ENCODE data around the gene MYL5.
A peak's percentile ranks its signal among the peaks of the same experiment; 100 is the strongest.
"Not testable (repeated sequence)": the region's sequence is repeated elsewhere in the genome, so short reads cannot be mapped to it uniquely, and the experiment has no call there.

MYL5 gene

DNA sequence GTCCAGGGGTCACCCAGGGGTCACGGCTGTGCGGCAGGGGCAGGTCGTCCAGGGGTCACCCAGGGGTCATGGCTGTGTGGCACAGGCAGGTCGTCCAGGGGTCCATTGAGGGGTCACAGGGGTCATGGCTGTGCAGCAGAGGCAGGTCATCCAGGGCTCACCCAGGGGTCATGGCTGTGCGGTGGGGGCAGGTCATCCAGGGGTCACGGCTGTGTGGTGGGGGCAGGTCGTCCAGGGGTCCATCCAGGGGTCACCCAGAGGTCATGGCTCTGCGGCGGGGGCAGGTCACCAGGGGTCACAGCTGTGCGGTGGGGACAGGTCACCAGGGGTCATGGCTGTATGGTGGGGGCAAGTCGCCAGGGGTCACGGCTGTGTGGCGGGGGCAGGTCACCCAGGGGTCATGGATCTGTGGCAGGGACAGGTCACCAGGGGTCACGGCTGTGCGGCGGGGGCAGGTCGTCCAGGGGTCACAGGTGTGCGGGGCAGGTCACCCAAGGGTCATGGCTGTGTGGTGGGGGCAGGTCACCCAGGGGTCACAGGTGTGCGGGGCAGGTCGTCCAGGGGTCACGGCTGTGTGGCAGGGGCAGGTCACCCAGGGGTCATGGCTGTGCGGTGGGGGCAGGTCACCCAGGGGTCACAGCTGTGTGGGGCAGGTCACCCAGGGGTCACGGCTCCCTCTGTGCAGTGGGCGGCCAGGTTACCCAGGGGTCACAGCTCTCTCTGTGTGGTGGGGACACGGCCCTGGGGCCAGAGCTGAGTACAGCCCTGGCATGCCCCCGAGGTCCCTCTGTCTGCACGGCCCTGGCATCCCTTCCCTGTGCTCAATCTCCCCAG, 16.3 kb upstream of the MYL5 start:
- DNase-seq, result no peak

- no peak for DNase-seq
Observed at GRCh38 chr4:658681-659667, 15.4 kb upstream of the MYL5 start.

- DNase-seq, result no peak
Observed at GRCh38 chr4:659851-660250, 14.5 kb upstream of the MYL5 start.

GRCh38 chr4:660401-660800, 13.9 kb upstream of the MYL5 start:
- no peak for DNase-seq

- no peak for DNase-seq
Observed at GRCh38 chr4:661231-661630, 13.1 kb upstream of the MYL5 start.

- no peak for DNase-seq
Observed at GRCh38 chr4:661881-662761, 12.2 kb upstream of the MYL5 start.

DNA sequence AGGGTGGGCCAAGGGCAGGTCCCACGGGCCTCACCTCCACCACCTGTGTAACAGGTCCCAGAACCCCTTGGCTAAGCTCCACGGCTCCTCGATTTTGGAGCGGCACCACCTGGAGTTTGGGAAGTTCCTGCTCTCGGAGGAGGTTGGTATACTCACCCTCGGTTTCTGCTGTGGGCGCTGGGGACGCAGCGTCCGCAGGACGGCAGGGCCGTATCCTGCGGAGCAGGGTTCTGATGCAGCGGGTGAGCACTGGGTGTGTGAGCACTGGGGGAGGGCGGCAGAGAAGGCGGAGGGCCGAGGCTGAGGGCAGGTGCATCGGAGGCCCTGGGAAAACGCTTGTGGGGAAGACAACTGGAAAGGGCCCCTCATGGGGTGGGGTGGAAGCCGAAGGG, 11.3 kb upstream of the MYL5 start:
- DNase-seq, result no peak

- peak; percentile 24 for DNase-seq
Observed at GRCh38 chr4:663438-664428, 10.6 kb upstream of the MYL5 start.

DNA sequence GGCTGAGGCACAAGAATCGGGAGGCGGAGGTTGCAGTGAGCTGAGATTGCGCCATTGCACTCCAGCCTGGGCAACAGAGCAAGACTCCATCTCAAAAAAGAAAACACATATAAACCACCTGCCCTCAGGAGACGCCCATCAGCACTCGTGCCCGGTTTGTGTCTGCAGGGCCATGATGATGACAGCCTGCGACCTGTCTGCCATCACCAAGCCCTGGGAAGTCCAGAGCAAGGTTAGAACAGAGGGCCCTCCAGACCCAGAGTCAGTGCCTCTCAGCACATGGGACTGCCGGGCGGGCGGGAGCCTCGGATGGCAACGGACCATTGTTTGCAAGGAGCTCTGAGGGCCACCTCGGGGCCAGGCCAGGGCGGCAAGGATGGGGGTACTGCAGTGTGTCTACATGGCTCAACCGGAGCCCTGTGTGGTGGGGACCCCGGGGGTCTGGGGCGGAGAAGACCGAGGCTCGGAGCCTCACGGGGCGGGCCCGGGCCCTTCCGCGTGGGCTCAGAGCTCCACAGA, 9.6 kb upstream of the MYL5 start:
- no peak for DNase-seq

DNA sequence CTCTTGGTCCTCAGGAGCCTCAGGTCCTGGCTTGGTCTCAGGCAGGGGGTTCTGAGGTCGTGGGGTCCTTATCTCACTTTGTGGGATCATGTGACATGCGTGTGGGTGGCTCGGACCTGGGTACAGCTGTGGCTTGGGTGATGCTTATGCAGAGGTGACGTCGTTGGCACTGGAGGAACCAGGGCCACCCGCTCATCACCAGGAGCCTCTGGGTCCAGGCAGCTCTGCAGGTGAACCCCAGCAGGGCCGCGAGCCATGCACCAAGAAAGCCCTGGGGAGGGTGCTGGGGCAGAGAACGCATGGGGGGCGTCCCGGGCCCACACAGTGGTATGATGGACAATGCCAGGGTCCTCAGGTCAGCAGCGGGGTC, 9.0 kb upstream of the MYL5 start:
- DNase-seq, result no peak

- DNase-seq, result no peak
Observed at GRCh38 chr4:665751-666435, 8.4 kb upstream of the MYL5 start.

DNA sequence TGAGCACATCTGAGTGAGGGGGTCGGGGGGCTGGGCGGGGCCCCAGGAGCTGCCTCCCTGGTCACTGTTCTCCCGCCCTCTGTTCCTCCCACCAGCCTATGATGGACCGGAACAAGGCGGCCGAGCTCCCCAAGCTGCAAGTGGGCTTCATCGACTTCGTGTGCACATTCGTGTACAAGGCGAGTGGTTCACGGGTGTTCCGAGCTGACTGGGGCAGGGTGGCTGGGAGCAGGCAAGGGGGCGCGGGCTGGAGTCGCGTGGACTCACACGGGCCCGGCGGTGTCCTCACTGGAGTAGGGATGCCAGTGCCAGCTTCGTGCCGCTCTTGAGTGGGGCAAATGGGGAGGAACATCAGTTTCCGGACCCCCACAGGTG, 7.9 kb upstream of the MYL5 start:
- no peak for DNase-seq

GRCh38 chr4:666822-667544, 7.4 kb upstream of the MYL5 start:
- DNase-seq, result no peak

DNA sequence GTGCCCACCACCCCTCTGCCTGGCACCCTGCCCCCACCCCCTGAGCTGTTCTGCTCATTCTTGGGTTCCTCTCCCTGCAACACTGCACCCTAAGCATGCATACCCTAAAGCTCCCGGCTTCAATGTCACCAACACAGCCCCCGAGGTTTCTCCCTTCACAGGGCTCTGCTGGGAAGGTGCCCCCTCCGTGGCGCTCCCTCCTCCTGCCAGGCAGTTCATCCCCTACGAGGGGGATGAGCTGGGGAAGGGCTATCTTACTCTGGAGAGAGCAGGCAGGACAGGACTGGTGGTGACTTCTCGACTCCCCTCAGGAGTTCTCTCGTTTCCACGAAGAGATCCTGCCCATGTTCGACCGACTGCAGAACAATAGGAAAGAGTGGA, 6.8 kb upstream of the MYL5 start:
- no peak for DNase-seq

DNA sequence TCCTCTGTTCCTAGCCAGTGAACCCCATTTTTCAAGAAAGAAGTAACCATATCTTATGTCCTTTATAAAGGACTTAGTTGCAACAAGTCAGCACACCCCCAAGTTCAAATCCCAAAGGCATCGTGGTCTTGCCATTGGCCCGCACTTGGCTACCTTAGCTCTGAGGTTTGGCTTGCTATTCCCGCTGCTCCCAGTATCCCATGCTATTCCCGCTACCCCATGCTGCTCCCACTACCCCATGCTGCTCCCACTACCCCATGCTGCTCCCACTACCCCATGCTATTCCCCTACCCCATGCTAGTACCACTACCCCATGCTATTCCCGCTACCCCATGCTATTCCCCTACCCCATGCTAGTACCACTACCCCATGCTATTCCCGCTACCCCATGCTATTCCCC, 6.1 kb upstream of the MYL5 start:
- DNase-seq, result not testable (repeated sequence)

DNA sequence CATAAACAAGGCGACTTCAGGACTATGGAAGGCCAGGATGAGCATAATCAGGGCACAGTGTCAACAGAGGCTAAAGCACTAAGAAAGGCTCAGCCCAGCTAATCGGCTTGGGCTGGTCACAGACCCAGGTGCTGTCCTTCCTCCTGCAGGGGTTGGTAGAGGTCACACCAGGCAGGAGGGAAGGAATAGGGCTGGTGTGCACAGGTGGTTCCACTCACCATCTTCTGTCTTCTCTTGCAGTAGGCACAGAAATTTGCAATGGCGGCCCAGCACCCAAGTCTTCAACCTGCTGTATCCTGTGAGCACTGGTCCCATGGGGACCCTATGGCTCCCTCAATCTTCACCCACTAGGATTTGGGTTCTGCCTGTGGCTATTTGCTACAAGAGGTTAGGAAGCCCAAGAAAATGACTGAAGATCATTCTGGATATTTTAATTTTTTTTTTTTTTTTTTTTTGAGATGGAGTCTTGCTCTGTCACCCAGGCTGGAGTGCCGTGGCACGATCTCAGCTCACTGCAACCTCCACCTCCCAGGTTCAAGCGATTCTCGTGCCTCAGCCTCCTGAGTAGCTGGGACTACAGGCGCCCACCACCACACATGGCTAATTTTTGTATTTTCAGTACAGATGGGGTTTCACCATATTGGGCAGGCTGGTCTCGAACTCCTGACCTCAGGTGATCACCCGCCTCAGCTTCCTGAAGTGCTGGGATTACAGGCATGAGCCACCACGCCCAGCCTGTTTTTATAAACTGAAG, 4.4 kb upstream of the MYL5 start:
- not testable (repeated sequence) for DNase-seq

- DNase-seq, result no peak
Observed at GRCh38 chr4:671769-672168, 2.6 kb upstream of the MYL5 start.

GRCh38 chr4:673349-674091, 822 bp upstream of the MYL5 start:
- DNase-seq, result no peak

Measured in NCI-H1105 treated with DMSO at 0.1 percent for 48 hours (cell line).